Endothelial cell (in vitro differentiated cells): ENCODE results near the gene PARD3B. TPM values are rescaled to one million over a fixed set of nuclear protein-coding genes. Genes with fewer than 3 reads are reported as not detected.

Source experiments
- DNase-seq: peaks from one replicate; pipeline ENCODE4 v3.0.0; 2021; ENCODE audit warnings: low spot score
- H3K27ac Mint-ChIP-seq: one replicate; pipeline ENCODE4 v1.8.0; 2021; ENCODE audit warnings: mixed read lengths, inconsistent platforms; ENCODE audit not compliant: unreplicated experiment
- H3K27me3 Mint-ChIP-seq: one replicate; pipeline ENCODE4 v1.8.0; 2021; ENCODE audit warnings: mild to moderate bottlenecking, moderate library complexity, mixed read lengths, inconsistent platforms; ENCODE audit not compliant: unreplicated experiment
- H3K36me3 Mint-ChIP-seq: one replicate; pipeline ENCODE4 v1.8.0; 2021; ENCODE audit warnings: mild to moderate bottlenecking, low read depth, mixed read lengths, inconsistent platforms; ENCODE audit not compliant: unreplicated experiment
- H3K4me1 Mint-ChIP-seq: one replicate; pipeline ENCODE4 v1.8.0; 2021; ENCODE audit warnings: mild to moderate bottlenecking, mixed read lengths, inconsistent platforms; ENCODE audit not compliant: unreplicated experiment
- H3K4me3 Mint-ChIP-seq: one replicate; pipeline ENCODE4 v1.8.0; 2021; ENCODE audit warnings: mild to moderate bottlenecking, mixed read lengths, inconsistent platforms; ENCODE audit not compliant: unreplicated experiment
- H3K9me3 Mint-ChIP-seq: one replicate; pipeline ENCODE4 v1.8.0; 2021; ENCODE audit warnings: mixed read lengths, inconsistent platforms; ENCODE audit not compliant: unreplicated experiment
- CTCF ChIP-seq: fragments of 200-600 bp; sonication (generic); IDR thresholded peaks from one replicate; pipeline ENCODE4 v1.5.0; 2021; ENCODE audit warnings: antibody characterized with exemption; ENCODE audit not compliant: unreplicated experiment
- total RNA-seq: library from RNA; stranded (reverse); fragmentation: NEBNext Ultra II Directional; extraction: Animal tissue kit (Norgen Biotek cat#: 25700); gene quantifications from one replicate; pipeline ENCODE4 v1.2.1, GENCODE V29; 2021; ENCODE audit not compliant: unreplicated experiment

The PARD3B gene
- total RNA-seq, 1 donor from 2014 or later = 17.4 TPM

- Mint-ChIP-seq H3K27me3 (no peaks in the 10 kb centered on the region), H3K4me3 (no peak overlapping the region), H3K27ac (no peak overlapping the region), H3K36me3 (no peaks in the 10 kb centered on the region), H3K4me1 (no peaks in the 10 kb centered on the region), H3K9me3 (no peaks in the 10 kb centered on the region)
- no peak for DNase-seq
- no peak for TF ChIP-seq CTCF
These were observed 209.6 kb downstream of the PARD3B start for GRCh38 chr2:204754898-204755297.

- Mint-ChIP-seq H3K9me3 (peaks cover 8% of the 10 kb centered on the region), H3K27ac (no peak overlapping the region), H3K36me3 (peaks cover 6% of the 10 kb centered on the region), H3K4me1 (no peaks in the 10 kb centered on the region), H3K4me3 (no peak overlapping the region), H3K27me3 (peaks cover 1% of the 10 kb centered on the region)
- no peak for DNase-seq
- no peak for TF ChIP-seq CTCF
These were observed 218.9 kb downstream of the PARD3B start for GRCh38 chr2:204763974-204764703.

- no peaks in the 10 kb centered on the region for H3K27me3 Mint-ChIP-seq
- no peak overlapping the region for H3K4me3 Mint-ChIP-seq
- H3K27ac Mint-ChIP-seq = no peak overlapping the region
- no peaks in the 10 kb centered on the region for H3K9me3 Mint-ChIP-seq
- DNase-seq = no peak
- H3K4me1 Mint-ChIP-seq = no peaks in the 10 kb centered on the region
- H3K36me3 Mint-ChIP-seq = no peaks in the 10 kb centered on the region
- no peak for TF ChIP-seq CTCF
These were observed 225.5 kb downstream of the PARD3B start for GRCh38 chr2:204770735-204771134.

GRCh38 chr2:204771721-204772120 is 226.4 kb downstream of the PARD3B start:
- no peak for DNase-seq
- Mint-ChIP-seq H3K27me3 (no peaks in the 10 kb centered on the region), H3K4me1 (no peaks in the 10 kb centered on the region), H3K36me3 (no peaks in the 10 kb centered on the region), H3K27ac (no peak overlapping the region), H3K4me3 (no peak overlapping the region), H3K9me3 (no peaks in the 10 kb centered on the region)
- TF ChIP-seq CTCF = no peak

- no peak for TF ChIP-seq CTCF
- H3K36me3 Mint-ChIP-seq = no peaks in the 10 kb centered on the region
- no peaks in the 10 kb centered on the region for H3K4me1 Mint-ChIP-seq
- DNase-seq = no peak
- no peaks in the 10 kb centered on the region for H3K27me3 Mint-ChIP-seq
- no peaks in the 10 kb centered on the region for H3K9me3 Mint-ChIP-seq
- H3K4me3 Mint-ChIP-seq = no peak overlapping the region
- no peak overlapping the region for H3K27ac Mint-ChIP-seq
These were observed 227.3 kb downstream of the PARD3B start for GRCh38 chr2:204772546-204772945.
